NCI-H2171 treated with DMSO at 0.1 percent for 48 hours (cell line): ENCODE results near the gene C2CD4B.

ENCODE experiments used
- DNase-seq: peaks from one replicate; lab custom pipeline; 2025; lab: John Stamatoyannopoulos, UW

C2CD4B gene

GRCh38 chr15:62149729-62150128 is 15.4 kb downstream of the C2CD4B start:
- no peak for DNase-seq

- DNase-seq, result no peak
These were observed 17.5 kb downstream of the C2CD4B start for GRCh38 chr15:62147551-62147950.

- no peak for DNase-seq
These were observed 17.9 kb downstream of the C2CD4B start for GRCh38 chr15:62147149-62147548.

- no peak for DNase-seq
These were observed 19.9 kb downstream of the C2CD4B start for GRCh38 chr15:62145015-62145735.

GRCh38 chr15:62142736-62143135 is 22.3 kb downstream of the C2CD4B start:
- peak; percentile 6 for DNase-seq

- DNase-seq, result no peak
These were observed 23.2 kb downstream of the C2CD4B start for GRCh38 chr15:62141643-62142588.

GRCh38 chr15:62141200-62141599 is 23.9 kb downstream of the C2CD4B start:
- DNase-seq, result no peak

GRCh38 chr15:62138124-62138523 is 27.0 kb downstream of the C2CD4B start:
- no peak for DNase-seq

GRCh38 chr15:62136911-62137865 is 27.9 kb downstream of the C2CD4B start:
- DNase-seq, result no peak

GRCh38 chr15:62135532-62136134 is 29.5 kb downstream of the C2CD4B start:
- DNase-seq, result no peak

GRCh38 chr15:62133141-62133540 is 31.9 kb downstream of the C2CD4B start:
- DNase-seq, result no peak

GRCh38 chr15:62128916-62129315 is 36.2 kb downstream of the C2CD4B start:
- no peak for DNase-seq

GRCh38 chr15:62126364-62126763 is 38.7 kb downstream of the C2CD4B start:
- no peak for DNase-seq

GRCh38 chr15:62125773-62126172 is 39.3 kb downstream of the C2CD4B start:
- DNase-seq, result peak; percentile 82

GRCh38 chr15:62124973-62125303 is 40.1 kb downstream of the C2CD4B start:
- no peak for DNase-seq

- no peak for DNase-seq
These were observed 40.7 kb downstream of the C2CD4B start for GRCh38 chr15:62124176-62124972.

- DNase-seq, result no peak
These were observed 42.8 kb downstream of the C2CD4B start for GRCh38 chr15:62122249-62122648.

- no peak for DNase-seq
These were observed 43.6 kb downstream of the C2CD4B start for GRCh38 chr15:62121273-62122015.

GRCh38 chr15:62120776-62121175 is 44.3 kb downstream of the C2CD4B start:
- no peak for DNase-seq

- no peak for DNase-seq
These were observed 45.2 kb downstream of the C2CD4B start for GRCh38 chr15:62119874-62120273.
